B cell (primary cell): ENCODE results near the gene SLC2A5. TPM values are rescaled to one million over a fixed set of nuclear protein-coding genes. Genes with fewer than 3 reads are reported as not detected.

Source experiments
- ATAC-seq: fragments of 200-7000 bp; cut with Tn5 transposase; one replicate; pipeline ENCODE4 v1.10.0; 2021; ENCODE audit warnings: low read depth, mild to moderate bottlenecking, moderate number of reproducible peaks, moderate library complexity
- CTCF ChIA-PET: fragments of 350-600 bp; sonication (Branson Sonifier 250); formaldehyde crosslinking; loops from one replicate; lab custom pipeline; 2021; ENCODE audit warnings: antibody characterized with exemption, inconsistent platforms; lab: Charles Lee
- POLR2A ChIA-PET: fragments of 350-600 bp; sonication (Branson Sonifier 250); formaldehyde crosslinking; loops from one replicate; lab custom pipeline; 2021; ENCODE audit warnings: antibody characterized with exemption; lab: Charles Lee
- DNase-seq: peaks from one replicate; pipeline ENCODE4 v3.0.0; 2013
- H2AFZ ChIP-seq: 2 replicates; pipeline ENCODE4 v1.6.1; 2012; ENCODE audit warnings: mild to moderate bottlenecking, low read depth, low read length; ENCODE audit not compliant: insufficient read depth, poor library complexity, severe bottlenecking
- H3K27ac ChIP-seq, 2 donors: 1 replicate in 1 of 2; 2 replicates in 1 of 2; pipeline ENCODE4 v1.5.1; 2012 to 2013; ENCODE audit warnings: low read length in 2 of 2, mild to moderate bottlenecking in 2 of 2, moderate library complexity in 1 of 2
- H3K27me3 ChIP-seq, 4 experiments: fragments of 200-600 bp in 1 of 4; sonication (generic) in 1 of 4; replicated peaks in 1 of 4; 1 replicate in 2 of 4; 2 replicates in 2 of 4; pipeline versions ENCODE4 v1.6.1 to v1.7.0; 2013 to 2016; ENCODE audit warnings: low read length in 3 of 4, mild to moderate bottlenecking in 2 of 4, mixed read lengths in 1 of 4, moderate library complexity in 1 of 4; ENCODE audit not compliant: insufficient read depth in 4 of 4, control insufficient read depth in 3 of 4; ENCODE audit errors: control extremely low read depth in 1 of 4
- H3K36me3 ChIP-seq, 2 experiments: replicated peaks in 1 of 2; 1 replicate in 1 of 2; 2 replicates in 1 of 2; pipeline versions ENCODE4 v1.6.1 to v1.7.1; 2013; ENCODE audit warnings: low read length in 1 of 2; ENCODE audit not compliant: insufficient read depth in 2 of 2, control insufficient read depth in 1 of 2; ENCODE audit errors: control extremely low read depth in 1 of 2, extremely low read depth in 1 of 2
- H3K4me1 ChIP-seq, 2 donors: fragments of 200-600 bp in 1 of 2; sonication (generic) in 1 of 2; 1 replicate in 1 of 2; 2 replicates in 1 of 2; pipeline versions ENCODE4 v1.5.1 to v1.6.1; 2013 to 2017; ENCODE audit warnings: low read length in 2 of 2; ENCODE audit not compliant: control insufficient read depth in 2 of 2, insufficient read depth in 2 of 2
- H3K4me2 ChIP-seq: replicated peaks from 2 replicates; pipeline ENCODE3; 2012; ENCODE audit warnings: mild to moderate bottlenecking, low read depth, low read length; ENCODE audit not compliant: poor library complexity, severe bottlenecking
- H3K4me3 ChIP-seq, 5 experiments: fragments of 200-600 bp in 1 of 5; sonication (generic) in 1 of 5; 1 replicate in 3 of 5; 2 replicates in 2 of 5; pipeline versions ENCODE4 v1.5.1 to v1.7.0; 2011 to 2016; ENCODE audit warnings: low read length in 4 of 5, mild to moderate bottlenecking in 4 of 5, low read depth in 2 of 5, control low read depth in 1 of 5, moderate library complexity in 1 of 5; ENCODE audit not compliant: insufficient read depth in 1 of 5; ENCODE audit errors: control extremely low read depth in 1 of 5, extremely low read depth in 1 of 5
- H3K79me2 ChIP-seq: fragments of 200-600 bp; sonication (generic); one replicate; pipeline ENCODE4 v1.6.0; 2016; ENCODE audit warnings: low read length; ENCODE audit not compliant: control insufficient read depth, insufficient read depth
- H3K9ac ChIP-seq: fragments of 200-600 bp; sonication (generic); 2 replicates; pipeline ENCODE4 v1.6.1; 2017; ENCODE audit warnings: mild to moderate bottlenecking, low read length, moderate library complexity
- H3K9me3 ChIP-seq, 3 donors: one replicate each; pipeline versions ENCODE4 v1.6.1 to v1.7.1; 2013; ENCODE audit warnings: low read length in 2 of 3; ENCODE audit not compliant: control insufficient read depth in 2 of 3, insufficient read depth in 1 of 3; ENCODE audit errors: control extremely low read depth in 1 of 3
- H4K20me1 ChIP-seq: 2 replicates; pipeline ENCODE4 v1.6.0; 2012; ENCODE audit warnings: mild to moderate bottlenecking, low read length; ENCODE audit not compliant: insufficient read depth, control insufficient read depth, poor library complexity, severe bottlenecking
- H3K27ac Mint-ChIP-seq: one replicate; pipeline ENCODE4 v1.8.0; 2021; ENCODE audit warnings: mixed read lengths
- H3K27me3 Mint-ChIP-seq: one replicate; pipeline ENCODE4 v1.8.0; 2021; ENCODE audit warnings: mixed read lengths
- H3K4me1 Mint-ChIP-seq: one replicate; pipeline ENCODE4 v1.8.0; 2021; ENCODE audit warnings: mixed read lengths
- H3K4me3 Mint-ChIP-seq: one replicate; pipeline ENCODE4 v1.8.0; 2021; ENCODE audit warnings: mixed read lengths
- H3K9me3 Mint-ChIP-seq: one replicate; pipeline ENCODE4 v1.8.0; 2022; ENCODE audit warnings: mixed read lengths; ENCODE audit not compliant: insufficient read depth
- EZH2 ChIP-seq: IDR thresholded peaks from 2 replicates; pipeline ENCODE4 v1.6.1; 2012; ENCODE audit warnings: borderline replicate concordance, low read depth, mild to moderate bottlenecking, moderate library complexity, low read length; ENCODE audit not compliant: insufficient read depth, poor library complexity, severe bottlenecking
- WGBS: methylation state at CpG from one replicate; pipeline ENCODE4 v1.1.5; 2013; ENCODE audit warnings: missing lambda C conversion rate; ENCODE audit not compliant: insufficient coverage; 5-methylcytosine and 5-hydroxymethylcytosine counted together
- intact Hi-C: fragments of 100-400 bp; cut with micrococcal nuclease; formaldehyde crosslinking; loops from one replicate; pipeline ENCODE4 v1.10.0; 2022
- polyA plus RNA-seq: library from polyadenylated mRNA; depleted of rRNA; stranded (reverse); fragments of >200 nt; gene quantifications from 2 replicates; pipeline ENCODE4 v1.2.3, GENCODE V29; 2012
- total RNA-seq, 2 donors: library from RNA; stranded (reverse); fragments of 120-200 nt in 1 of 2; gene quantifications; 1 replicate in 1 of 2; 2 replicates in 1 of 2; pipeline versions ENCODE4 v1.2.3 to v1.2.4, GENCODE V29; 2013 to 2022
- TF ChIP-seq, protein P1 (sequence below): fragments of 200-600 bp; IDR thresholded peaks from one replicate; pipeline ENCODE4 v1.8.0; 2022; ENCODE audit warnings: antibody characterized with exemption, mild to moderate bottlenecking

Gene SLC2A5
- total and polyA plus RNA-seq, 2 donors (not counting 1 experiment from before 2014, with no cell fraction given): 16.7 to 29.5 TPM

DNA sequence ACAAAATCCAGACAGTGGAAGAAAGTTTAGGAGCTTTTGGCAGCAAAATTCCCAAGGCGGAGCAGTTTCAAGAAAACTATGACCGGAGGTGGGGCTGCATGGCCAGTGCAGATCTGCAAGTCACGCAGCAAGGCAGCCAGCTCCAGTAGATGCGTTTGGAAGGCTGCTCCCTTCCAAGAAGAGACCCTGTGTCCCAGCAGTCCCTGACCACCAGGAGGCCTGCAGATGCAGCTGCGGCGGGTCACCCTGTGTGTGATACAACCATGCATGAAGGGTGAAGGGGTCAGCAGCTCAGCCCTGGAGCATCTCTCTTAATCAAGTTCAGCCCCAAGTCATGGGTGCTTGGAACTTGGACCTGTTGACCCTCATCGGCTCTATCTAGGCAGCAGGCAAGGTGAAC lies 30.1 kb upstream of the SLC2A5 start:
- Histone ChIP-seq H3K9me3 (no peaks in the 10 kb centered on the region), H3K27me3 (no peaks in the 10 kb centered on the region), H3K27ac (no peak overlapping the region), H3K79me2 (no peaks in the 10 kb centered on the region), H3K4me3 (no peak overlapping the region), H3K4me2 (no peak overlapping the region), H3K36me3 (peaks cover 0 to 8% of the 10 kb centered on the region in 2 experiments), H2AFZ (no peak overlapping the region), H3K4me1 (no peaks in the 10 kb centered on the region), H4K20me1 (no peaks in the 10 kb centered on the region), H3K9ac (no peak overlapping the region)
- no peak for ATAC-seq
- Mint-ChIP-seq H3K27ac (no peak overlapping the region), H3K27me3 (peaks cover 3% of the 10 kb centered on the region), H3K4me1 (no peaks in the 10 kb centered on the region), H3K4me3 (no peak overlapping the region), H3K9me3 (no peaks in the 10 kb centered on the region)
- WGBS: 89% methylated on average over 7 of the region's 7 CpGs
- no peak for DNase-seq
- ChIA-PET POLR2A (no interaction called here), CTCF (interaction anchor here (0.5 to 7.8 kb wide), 13 partner anchors 11 to 464 kb away, joined by 3 to 95 read pairs (median 5); partner anchors contain the start of gene H6PD)
- no peak for TF ChIP-seq EZH2
- TF ChIP-seq, protein P1, sequence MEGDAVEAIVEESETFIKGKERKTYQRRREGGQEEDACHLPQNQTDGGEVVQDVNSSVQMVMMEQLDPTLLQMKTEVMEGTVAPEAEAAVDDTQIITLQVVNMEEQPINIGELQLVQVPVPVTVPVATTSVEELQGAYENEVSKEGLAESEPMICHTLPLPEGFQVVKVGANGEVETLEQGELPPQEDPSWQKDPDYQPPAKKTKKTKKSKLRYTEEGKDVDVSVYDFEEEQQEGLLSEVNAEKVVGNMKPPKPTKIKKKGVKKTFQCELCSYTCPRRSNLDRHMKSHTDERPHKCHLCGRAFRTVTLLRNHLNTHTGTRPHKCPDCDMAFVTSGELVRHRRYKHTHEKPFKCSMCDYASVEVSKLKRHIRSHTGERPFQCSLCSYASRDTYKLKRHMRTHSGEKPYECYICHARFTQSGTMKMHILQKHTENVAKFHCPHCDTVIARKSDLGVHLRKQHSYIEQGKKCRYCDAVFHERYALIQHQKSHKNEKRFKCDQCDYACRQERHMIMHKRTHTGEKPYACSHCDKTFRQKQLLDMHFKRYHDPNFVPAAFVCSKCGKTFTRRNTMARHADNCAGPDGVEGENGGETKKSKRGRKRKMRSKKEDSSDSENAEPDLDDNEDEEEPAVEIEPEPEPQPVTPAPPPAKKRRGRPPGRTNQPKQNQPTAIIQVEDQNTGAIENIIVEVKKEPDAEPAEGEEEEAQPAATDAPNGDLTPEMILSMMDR: no peak
- intact Hi-C loops: no loop called here

DNA sequence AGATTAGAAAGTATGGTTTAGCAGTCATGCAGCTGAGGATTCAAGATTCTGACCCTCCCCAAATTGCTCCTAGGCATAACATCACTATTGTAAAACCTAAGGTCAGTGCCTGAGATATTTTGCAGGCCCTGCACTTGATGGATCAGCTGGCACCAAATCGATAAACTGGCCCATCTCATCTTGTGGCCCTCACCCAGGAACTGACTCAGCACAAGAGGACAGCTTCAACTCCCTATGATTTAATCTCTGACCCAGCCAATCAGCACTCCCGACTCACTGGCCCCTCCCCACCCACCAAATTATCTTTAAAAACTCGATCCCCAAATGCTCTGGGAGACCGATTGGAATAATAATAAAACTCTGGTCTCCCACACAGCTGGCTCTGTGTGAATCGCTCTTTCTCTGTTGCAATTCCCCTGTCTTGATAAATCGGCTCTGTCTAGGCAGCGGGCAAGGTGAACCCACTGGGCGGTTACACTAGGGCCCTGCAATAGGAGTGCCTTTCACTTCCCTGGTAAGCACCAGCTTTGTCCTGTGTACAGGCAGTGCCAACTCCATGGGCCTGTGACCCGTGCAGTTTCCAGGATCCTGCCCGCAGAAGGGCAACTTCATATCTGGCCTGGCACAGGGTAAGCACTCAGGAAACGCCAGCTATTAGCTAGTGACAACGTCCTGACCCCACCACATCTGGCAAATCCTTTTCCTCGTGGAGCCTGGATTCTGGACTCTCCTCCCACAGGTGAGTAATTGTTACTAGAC lies 28.7 kb upstream of the SLC2A5 start:
- no peaks in the 10 kb centered on the region for H4K20me1 ChIP-seq
- TF ChIP-seq, protein P1: no peak
- TF ChIP-seq EZH2: no peak
- no peak overlapping the region for H3K4me2 ChIP-seq
- DNase-seq (no peak), ATAC-seq (no peak)
- intact Hi-C loops: no loop called here
- H3K27me3 Mint-ChIP-seq: peaks cover 3% of the 10 kb centered on the region
- H3K79me2 ChIP-seq: no peaks in the 10 kb centered on the region
- no peaks in the 10 kb centered on the region for H3K9me3 ChIP-seq
- no peaks in the 10 kb centered on the region for H3K9me3 Mint-ChIP-seq
- no peaks in the 10 kb centered on the region for H3K27me3 ChIP-seq
- no peak overlapping the region for H3K9ac ChIP-seq
- 92% methylated on average over 13 of the region's 13 CpGs for WGBS
- H3K27ac ChIP-seq: no peak overlapping the region
- H3K36me3 ChIP-seq: no peaks in the 10 kb centered on the region
- H3K4me3 Mint-ChIP-seq: no peak overlapping the region
- H2AFZ ChIP-seq: no peak overlapping the region
- POLR2A ChIA-PET: interaction anchor here (0.7 kb wide), 1 partner anchor 328 kb away, joined by 7 read pairs; no protein-coding TSS in a partner anchor
- H3K4me1 ChIP-seq: no peaks in the 10 kb centered on the region
- no peaks in the 10 kb centered on the region for H3K4me1 Mint-ChIP-seq
- CTCF ChIA-PET: interaction anchor here (0.9 to 7.8 kb wide), 4 partner anchors 12 to 180 kb away, joined by 3 to 95 read pairs (median 10); no protein-coding TSS in a partner anchor
- no peak overlapping the region for H3K27ac Mint-ChIP-seq
- H3K4me3 ChIP-seq: no peak overlapping the region
